COR-L47 (cell line): ENCODE data around the gene MSANTD2.
A peak's percentile ranks its signal among the peaks of the same experiment; 100 is the strongest.
"Not testable (repeated sequence)": the region's sequence is repeated elsewhere in the genome, so short reads cannot be mapped to it uniquely, and the experiment has no call there.

Source experiments
- DNase-seq: peaks from one replicate; lab custom pipeline; 2025; lab: John Stamatoyannopoulos, UW

MSANTD2 gene

DNA sequence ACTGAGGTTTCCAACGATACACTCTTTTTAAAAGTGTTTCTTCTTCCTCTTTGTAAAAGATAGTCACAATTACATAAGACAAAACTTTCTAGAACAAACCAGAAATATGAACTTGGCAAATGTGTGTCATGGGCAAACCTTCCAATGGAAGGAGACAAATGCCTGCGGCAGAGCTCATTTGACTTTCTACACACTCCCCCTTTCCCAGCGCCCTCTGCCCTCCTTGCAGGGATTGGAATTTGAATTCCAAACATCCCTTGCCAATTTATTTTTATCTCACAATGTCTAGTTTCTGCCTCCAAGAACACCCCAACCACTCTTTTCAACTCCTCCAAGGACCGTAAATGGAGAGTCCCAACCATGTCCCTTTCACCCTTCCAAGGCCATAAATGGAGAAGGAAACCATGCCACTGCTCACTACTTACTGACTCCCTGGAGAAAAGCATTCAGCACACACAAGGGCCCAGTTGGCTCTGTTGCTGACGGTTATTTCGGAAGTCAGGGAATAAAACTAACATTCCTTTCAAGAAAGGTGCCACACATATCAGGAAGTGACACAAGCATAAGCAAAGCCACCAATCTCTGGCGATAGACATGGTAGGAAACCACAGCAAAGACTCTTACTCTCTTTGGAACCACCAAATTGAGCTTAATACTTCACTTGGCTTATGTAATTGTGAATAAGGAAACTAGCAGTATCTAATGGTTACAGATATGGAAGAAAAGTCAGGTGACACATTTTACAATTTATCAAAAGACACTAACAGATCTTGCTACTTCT is 23.2 kb downstream of the MSANTD2 start:
- DNase-seq, result no peak

- DNase-seq, result not testable (repeated sequence)
Measured at GRCh38 chr11:124770959-124771358, 29.2 kb downstream of the MSANTD2 start.

- DNase-seq, result no peak
Measured at GRCh38 chr11:124769806-124770774, 30.1 kb downstream of the MSANTD2 start.

DNA sequence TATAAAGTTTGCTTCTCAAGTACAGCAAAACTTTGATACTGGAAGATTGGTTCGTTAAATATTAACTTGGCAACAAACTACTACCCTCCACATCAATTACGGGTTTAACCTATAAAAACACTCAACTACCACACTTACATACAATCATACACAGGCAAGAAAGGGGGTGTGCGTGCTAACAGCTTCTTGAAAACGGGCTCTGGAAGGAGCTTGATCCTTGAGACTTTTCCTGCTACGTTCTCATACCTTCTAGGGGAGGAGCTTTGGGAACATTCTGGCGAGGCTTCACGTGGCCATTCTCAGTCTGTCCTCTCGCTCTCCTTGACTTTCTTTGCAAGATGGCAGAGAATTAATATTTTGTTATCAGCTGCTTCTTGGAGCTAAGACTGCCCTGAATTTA is 31.3 kb downstream of the MSANTD2 start:
- no peak for DNase-seq

GRCh38 chr11:124766156-124766555 is 34.0 kb downstream of the MSANTD2 start:
- DNase-seq, result no peak

DNA sequence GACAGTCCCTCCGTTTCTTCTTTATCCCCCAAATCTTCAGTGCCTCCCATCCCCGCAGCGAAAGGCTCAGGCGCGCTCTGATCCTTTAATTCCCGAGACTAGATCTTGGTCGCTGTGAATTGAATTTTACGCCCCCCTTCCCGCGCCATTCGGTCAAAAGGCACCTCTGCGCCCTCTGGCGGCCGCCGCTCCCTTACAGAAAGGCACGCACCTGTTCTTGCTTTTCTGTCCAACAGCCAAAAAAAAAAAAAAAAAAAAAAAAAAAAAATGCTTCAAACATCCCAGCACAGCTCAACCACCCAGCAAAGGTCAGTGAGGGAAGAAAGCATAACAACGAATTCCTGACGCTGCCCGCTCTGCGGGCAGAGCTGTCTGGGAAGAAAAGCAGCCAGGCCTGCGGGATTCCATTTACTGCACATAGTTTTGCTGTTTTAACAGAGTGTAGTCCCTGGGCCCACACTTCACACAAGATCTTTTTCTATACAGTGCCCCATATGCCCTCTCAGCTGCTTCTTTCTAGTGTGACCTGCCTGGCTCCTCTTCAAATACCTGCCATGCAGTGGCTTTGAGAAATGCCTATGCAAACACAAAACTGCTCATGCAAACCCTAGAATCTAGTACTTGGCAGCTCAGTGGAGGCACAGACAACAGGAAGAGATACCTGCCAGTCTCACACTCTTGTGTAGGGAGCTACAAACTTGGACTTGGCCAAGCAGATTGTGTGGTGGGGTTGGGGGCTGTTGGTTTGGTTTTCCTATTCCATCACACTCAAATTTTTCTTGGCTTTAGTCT is 36.9 kb downstream of the MSANTD2 start:
- peak; percentile 48 for DNase-seq

GRCh38 chr11:124762624-124763155 is 37.5 kb downstream of the MSANTD2 start:
- no peak for DNase-seq

DNA sequence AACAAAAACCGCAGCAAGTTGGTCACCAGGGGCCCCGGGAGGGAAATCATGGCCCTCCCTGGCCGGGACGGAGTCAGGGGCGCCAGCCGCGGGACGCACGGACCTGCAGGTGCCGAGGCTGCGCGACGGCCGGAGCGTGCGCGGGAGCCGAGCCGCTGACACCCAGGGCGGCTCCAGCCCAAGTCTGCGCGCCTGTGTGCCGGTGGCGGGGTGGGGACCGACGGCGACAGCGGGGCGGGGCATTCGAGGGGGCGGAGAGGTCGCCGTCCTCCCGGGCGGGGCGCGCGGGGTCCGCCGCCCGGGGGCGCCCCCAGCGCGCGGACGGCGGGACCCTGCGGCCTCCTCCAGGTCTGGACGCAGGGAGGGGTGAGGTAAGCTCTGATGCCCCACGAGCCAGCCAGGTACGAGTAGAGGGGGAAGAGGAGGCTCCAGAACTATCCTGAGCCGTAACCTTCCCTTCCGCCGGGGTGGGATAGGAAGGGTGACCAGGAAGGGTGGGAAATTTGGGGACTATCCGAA is 38.0 kb downstream of the MSANTD2 start, which contains the start of gene ESAM:
TSS of gene ESAM (minus strand) at position 186 of the 519 bp plus-strand sequence. CDS start at position 50, 136 bp downstream.
- DNase-seq, result no peak

- DNase-seq, result no peak
Measured at GRCh38 chr11:124761301-124762104, 38.7 kb downstream of the MSANTD2 start.

DNA sequence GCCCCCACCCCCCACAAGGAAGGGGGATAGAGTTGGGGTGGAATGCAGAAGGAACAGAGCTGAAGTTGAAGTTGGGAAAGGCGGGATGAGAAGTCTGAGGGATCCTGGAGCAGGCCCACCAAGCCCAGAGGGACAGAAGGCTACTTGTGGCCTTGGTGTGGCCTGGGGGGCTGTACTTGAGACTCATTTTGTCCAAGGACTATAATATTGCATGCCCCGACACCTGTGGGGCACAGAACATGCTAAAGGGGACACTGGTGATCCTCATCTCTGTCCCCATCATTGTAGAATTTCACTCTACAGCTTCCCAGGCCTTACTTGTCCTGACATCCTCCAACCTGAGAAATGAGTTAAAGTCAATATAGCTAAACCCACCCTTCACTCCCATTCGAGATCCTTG is 39.4 kb downstream of the MSANTD2 start:
- DNase-seq, result no peak

GRCh38 chr11:124760205-124760652 is 40.0 kb downstream of the MSANTD2 start:
- no peak for DNase-seq

GRCh38 chr11:124759266-124760204 is 40.7 kb downstream of the MSANTD2 start:
- DNase-seq, result no peak

- DNase-seq, result peak; percentile 48
Measured at GRCh38 chr11:124758355-124759265, 41.6 kb downstream of the MSANTD2 start.

DNA sequence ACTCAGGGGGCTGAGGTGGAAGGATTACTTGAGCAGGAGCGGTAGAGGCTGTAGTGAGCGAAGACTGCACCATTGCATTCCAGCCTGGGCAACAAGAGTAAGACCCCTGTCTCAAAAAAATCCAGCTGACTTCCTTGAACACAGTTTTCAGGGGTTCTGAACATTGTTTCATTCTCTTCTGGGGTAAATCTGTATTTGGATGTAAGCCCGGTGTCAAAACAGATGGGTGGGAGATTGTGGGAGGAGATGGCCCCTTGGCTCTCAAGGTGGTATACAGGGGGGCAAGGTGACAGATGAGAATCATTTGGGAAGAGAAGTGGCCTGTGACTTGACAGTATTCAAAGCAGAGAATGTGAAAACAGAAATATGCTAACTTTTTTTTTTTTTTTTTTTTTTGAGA is 42.9 kb downstream of the MSANTD2 start:
- DNase-seq, result no peak

GRCh38 chr11:124756753-124757227 is 43.4 kb downstream of the MSANTD2 start:
- no peak for DNase-seq

- no peak for DNase-seq
Measured at GRCh38 chr11:124756033-124756752, 44.0 kb downstream of the MSANTD2 start.

DNA sequence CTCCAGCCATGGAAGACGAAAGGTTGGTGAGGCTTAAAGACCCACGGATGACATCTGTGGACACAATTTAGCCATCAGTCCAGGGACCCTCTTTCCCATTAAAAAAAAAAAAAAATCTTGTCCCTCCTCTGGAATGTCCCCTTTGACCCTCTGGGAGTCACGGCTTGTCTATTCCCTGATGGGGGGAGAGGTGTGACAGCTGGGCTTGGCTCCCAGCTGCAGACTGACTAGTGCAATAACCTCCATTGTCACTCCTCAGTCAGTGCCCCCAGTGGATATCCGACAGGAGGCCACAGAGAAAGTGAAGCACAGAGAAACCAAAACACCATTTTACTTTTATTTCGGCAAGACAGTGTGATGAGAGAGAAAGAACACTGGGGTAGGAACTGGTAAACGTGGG is 45.5 kb downstream of the MSANTD2 start:
- DNase-seq, result no peak
